ENCODE data around the gene DPF3. TPM values are rescaled to one million over a fixed set of nuclear protein-coding genes. Genes with fewer than 3 reads are reported as not detected.

Gene DPF3
- total RNA-seq, 6 experiments from 2014 or later: 4.1 to 6.6 (median 5.4) TPM

GRCh38 chr14:72839753-72840607, 53.9 kb downstream of the DPF3 start:
- Mint-ChIP-seq H3K4me1 (ENCODE audit: low read depth) (peaks cover 9% of the 10 kb centered on the region), H3K36me3 (ENCODE audit: low read depth) (no peaks in the 10 kb centered on the region; the same call in 1 of the 2 replicates), H3K9me3 (no peaks in the 10 kb centered on the region), H3K27ac (no peak overlapping the region), H3K27me3 (ENCODE audit: insufficient read depth) (no peaks in the 10 kb centered on the region), H3K4me3 (no peak overlapping the region)
- DNase-seq: no peak
- TF ChIP-seq CTCF (IDR thresholded peaks at IDR 0.05): no peak

GRCh38 chr14:72839351-72839750, 54.5 kb downstream of the DPF3 start:
- DNase-seq: no peak
- no peaks in the 10 kb centered on the region for H3K36me3 Mint-ChIP-seq (ENCODE audit: low read depth)
- H3K4me1 Mint-ChIP-seq (ENCODE audit: low read depth): peaks cover 3% of the 10 kb centered on the region
- H3K27ac Mint-ChIP-seq: no peak overlapping the region
- no peak for TF ChIP-seq CTCF (IDR thresholded peaks at IDR 0.05)
- no peak overlapping the region for H3K4me3 Mint-ChIP-seq
- no peaks in the 10 kb centered on the region for H3K27me3 Mint-ChIP-seq (ENCODE audit: insufficient read depth)
- H3K9me3 Mint-ChIP-seq: no peaks in the 10 kb centered on the region

DNA sequence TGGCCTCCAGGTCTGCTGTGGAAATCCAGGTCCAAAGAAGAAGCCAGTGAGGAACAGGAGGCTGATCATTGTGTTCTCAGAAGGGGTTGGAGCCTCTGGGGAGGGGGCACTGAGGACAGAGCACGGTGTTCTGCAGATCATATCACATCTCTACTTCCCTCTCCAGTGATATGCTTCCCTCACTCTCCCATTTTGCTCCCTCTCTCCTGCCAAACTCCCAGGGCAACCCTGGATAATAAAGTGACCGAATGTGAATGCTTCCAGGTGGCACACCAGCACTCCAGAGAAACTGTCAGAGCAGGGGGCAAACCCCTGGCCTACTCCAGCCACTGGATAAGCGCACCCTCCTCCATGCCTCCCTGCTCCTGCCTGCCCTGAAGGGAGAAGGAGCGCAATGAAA, 57.8 kb downstream of the DPF3 start:
- Mint-ChIP-seq H3K4me3 (no peak overlapping the region), H3K27me3 (ENCODE audit: insufficient read depth) (no peaks in the 10 kb centered on the region; the same call in none of the 2 replicates), H3K4me1 (ENCODE audit: low read depth) (no peaks in the 10 kb centered on the region), H3K27ac (no peak overlapping the region), H3K9me3 (no peaks in the 10 kb centered on the region), H3K36me3 (ENCODE audit: low read depth) (peaks cover 9% of the 10 kb centered on the region; the same call in 1 of the 2 replicates)
- no peak for TF ChIP-seq CTCF (IDR thresholded peaks at IDR 0.05)
- DNase-seq: no peak

DNA sequence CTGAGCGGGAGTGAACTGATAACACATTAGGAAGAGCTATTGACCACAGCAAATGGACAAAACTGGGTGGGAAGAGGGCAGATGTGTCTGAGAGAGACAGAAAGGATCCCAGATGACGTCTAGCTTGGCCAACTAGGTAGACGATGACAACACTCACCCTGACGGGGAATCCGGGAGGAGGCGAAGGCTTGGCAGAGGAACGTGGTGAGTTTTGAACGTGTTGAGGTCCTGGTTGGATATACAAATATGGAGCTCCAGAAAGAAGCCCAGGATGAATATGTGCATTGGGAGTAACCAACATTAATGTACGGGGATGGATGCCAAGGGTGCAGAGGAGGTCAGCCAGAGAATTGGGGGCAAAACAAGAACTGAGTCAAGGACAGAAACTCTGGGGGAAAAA, 60.7 kb downstream of the DPF3 start:
- no peak for DNase-seq
- Mint-ChIP-seq H3K27me3 (ENCODE audit: insufficient read depth) (peaks cover 1% of the 10 kb centered on the region), H3K9me3 (no peaks in the 10 kb centered on the region), H3K4me3 (no peak overlapping the region), H3K36me3 (ENCODE audit: low read depth) (peaks cover 9% of the 10 kb centered on the region; the same call in 1 of the 2 replicates), H3K27ac (no peak overlapping the region), H3K4me1 (ENCODE audit: low read depth) (no peaks in the 10 kb centered on the region; the same call in 1 of the 2 replicates)
- TF ChIP-seq CTCF (IDR thresholded peaks at IDR 0.05): no peak

- H3K4me3 Mint-ChIP-seq: no peak overlapping the region
- H3K4me1 Mint-ChIP-seq (ENCODE audit: low read depth): no peaks in the 10 kb centered on the region; the same call in 1 of the 2 replicates
- H3K36me3 Mint-ChIP-seq (ENCODE audit: low read depth): peaks cover 9% of the 10 kb centered on the region; the same call in 1 of the 2 replicates
- H3K27ac Mint-ChIP-seq: no peak overlapping the region
- no peak for TF ChIP-seq CTCF (IDR thresholded peaks at IDR 0.05)
- peaks cover 1% of the 10 kb centered on the region for H3K27me3 Mint-ChIP-seq (ENCODE audit: insufficient read depth)
- no peaks in the 10 kb centered on the region for H3K9me3 Mint-ChIP-seq
- DNase-seq: no peak
Measured at GRCh38 chr14:72830786-72831594, 62.9 kb downstream of the DPF3 start.
